ENCODE results near the gene NOTCH1.

The NOTCH1 gene

DNA sequence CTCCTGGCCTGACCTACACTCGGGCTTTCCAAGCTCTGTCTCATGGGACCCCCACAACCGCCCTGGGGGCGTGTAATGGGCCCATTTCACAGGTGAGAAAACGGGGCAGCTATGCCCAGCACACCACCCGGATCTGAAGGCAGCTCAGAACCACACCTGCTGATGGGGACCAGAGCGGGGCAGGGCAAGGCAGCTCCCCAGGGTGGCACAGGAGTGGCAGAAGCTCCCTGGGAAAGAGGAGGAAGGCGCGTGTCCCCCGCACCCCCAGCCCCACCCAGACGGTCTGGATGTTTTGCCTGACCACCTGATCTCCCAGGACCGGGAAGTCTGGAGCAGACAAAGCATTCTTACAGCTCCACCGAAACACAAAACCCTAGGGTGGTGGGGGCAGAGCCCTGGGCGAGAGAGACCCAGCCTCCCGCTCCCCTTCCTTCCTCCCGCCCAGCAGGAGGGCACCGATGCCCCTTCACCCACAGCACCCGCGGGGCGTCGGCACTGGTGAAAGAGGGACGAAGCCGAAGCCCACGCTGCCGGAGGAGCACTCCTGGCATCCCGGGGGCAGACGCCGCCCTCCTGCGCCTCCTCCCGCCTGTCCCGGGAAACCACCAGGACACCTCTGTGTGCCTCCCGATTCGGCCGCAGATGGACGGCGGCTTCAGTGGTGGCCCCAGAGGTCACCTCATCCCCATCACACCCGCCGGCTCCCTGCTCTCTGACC is 14.5 kb downstream of the NOTCH1 start:
- DNase-seq: peak in 1 of 2 experiments; percentile 28

DNA sequence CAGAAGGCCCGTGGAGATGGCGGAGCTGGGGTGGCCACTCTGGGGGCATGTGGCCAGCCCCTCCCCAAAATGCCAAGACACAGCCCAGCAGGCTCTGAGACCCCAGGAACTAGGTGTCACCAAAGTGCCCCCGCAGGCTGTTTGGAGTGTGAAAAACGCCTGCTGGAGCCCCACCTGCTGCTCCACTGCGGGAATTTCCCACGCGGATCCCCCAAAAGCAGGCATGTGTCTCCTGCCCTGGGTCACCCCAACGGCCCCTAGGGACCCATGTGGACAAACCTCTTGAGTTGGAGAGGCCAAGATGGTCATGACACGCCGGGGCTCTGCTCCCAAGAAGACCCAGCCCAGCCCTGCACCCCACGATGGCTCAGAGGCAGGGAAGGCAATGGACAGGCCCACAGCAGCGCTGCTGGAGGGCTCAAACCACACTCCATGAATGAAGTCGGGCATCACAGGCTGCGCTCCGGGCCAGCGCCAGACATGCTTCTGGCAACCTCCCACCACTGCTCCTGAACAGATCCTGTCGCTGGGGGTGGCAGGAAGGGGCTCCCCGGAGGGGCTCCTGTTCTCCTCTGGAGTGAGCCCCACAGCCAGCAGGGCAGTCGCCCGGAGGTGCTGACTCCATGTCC is 15.3 kb downstream of the NOTCH1 start:
- DNase-seq: no peak

GRCh38 chr9:136529516-136530460 is 16.1 kb downstream of the NOTCH1 start:
- peak in 1 of 2 experiments; percentile 34 for DNase-seq

GRCh38 chr9:136528716-136529341 is 17.0 kb downstream of the NOTCH1 start:
- no peak for DNase-seq

DNA sequence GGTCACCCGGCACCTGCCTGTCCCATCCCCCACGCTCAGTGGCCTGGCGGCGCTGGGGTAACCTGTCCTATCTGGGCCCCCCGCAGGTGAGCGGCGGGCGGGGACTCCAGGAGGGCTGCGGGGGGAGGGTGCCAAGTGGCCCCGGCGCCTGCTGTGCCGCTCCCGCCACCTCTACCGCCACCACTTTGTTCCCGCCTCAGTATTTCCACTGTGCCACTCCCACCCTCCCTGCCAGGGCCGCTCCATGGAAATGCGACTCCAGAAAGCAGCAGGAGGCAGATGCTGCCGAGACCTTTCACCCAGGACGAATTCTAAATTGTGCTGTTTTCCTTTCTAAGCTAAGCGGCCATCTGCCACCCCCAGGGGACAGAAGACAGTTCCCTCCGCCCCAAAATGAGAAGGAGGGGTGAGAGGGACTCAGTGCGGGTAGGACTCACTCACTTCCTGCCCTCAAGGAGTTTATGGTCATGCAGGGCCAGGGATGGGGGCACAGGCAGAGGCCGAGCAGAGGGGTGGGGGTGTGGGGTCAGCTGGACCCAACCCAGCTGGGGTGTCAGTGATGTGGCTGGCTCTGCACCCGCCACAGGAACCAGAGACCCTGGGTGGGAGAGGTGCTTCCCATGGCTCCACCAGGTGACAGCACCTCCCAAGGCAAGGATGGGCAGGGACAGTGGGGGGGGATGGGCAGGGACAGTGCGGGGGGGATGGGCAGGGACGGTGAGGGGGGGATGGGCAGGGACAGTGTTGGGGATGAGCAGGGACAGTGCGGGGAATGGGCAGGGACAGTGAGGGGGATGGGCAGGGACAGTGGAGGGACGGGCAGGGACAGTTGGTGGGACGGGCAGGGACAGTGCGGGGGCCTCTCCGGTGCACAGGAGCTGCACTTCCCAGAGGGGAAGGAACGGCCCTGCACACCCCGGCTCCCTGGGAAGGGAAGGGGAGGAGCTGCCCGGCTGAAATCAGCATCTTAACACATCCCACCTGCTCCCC is 17.8 kb downstream of the NOTCH1 start:
- peak; percentile 46 to 73 for DNase-seq

GRCh38 chr9:136527131-136527530 is 18.7 kb downstream of the NOTCH1 start:
- peak in 1 of 2 experiments; percentile 67 for DNase-seq

DNA sequence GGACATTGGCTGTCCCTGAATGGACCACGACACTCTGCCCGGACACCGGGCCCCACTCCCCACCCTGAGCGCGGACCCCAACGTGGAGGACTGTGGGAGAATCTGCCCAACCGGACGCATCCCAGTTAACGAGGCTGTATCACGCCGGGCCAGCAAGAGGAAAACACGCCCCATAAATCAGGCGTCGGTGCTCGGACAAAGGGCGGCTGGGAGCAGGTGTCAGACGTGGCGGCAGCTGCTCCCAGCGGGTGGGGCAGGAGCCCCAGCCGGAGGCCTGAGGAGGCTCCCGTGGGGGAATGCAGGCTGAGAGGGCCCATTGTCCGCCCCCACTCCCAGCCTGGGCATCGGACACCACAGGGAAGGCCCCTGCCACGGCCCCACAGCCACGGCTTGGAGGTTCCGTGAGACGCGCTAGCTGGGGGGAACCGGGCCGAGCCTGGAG is 19.2 kb downstream of the NOTCH1 start:
- peak; percentile 50 to 88 for DNase-seq

DNA sequence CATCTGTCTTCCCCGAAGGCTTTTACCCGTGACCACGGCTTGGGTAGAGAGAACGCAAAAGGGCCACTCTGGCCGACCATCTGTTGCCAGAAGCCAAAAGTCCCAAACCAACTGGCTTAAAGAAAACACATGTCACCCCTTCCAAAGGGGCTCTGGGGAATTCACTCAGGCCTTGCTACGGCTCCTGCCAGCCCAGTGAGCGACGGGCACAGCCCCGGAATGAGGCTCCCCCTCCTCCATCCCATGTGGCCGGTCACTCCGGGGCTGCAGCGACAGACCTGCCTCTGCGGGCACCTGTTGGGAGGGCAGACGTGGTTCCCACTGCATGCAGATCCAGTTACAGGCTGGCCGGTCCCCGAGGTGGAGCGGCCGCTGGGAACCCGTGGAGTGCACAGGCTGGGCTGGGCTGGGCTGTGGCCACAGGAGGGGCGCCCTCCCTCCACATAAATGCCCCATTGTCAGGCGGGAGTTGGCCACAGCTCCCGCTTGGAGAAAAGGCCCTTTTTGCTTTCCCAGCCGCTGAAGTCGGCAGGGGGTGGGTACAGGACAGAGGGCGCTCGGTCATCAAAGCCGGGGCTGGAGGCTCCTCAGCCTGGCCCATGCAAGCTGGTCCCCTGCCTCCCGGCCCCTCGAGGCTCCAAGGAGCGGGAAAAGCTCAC is 19.9 kb downstream of the NOTCH1 start:
- peak in 1 of 2 experiments; percentile 65 for DNase-seq

DNA sequence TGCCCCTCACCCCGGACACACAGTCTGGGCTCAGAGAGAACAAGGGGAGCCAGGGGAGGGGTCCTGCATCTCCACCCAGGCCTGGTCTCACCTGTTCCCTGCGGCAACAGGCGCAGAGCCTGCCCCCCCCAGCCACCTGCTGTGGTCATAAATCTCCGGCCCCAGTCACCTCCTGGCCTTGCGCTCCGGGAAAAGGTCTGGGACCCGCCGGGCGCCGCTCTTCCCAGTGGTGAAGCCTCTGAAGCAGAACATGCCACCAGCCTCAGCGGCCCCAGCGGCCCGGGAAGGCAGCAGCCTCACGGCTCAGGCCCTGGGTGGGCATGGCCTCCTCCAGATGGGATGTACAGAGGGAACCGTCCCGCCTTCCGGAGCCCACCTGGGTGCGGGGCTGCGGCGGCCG is 20.6 kb downstream of the NOTCH1 start:
- DNase-seq: peak in 1 of 2 experiments; percentile 48

- no peak for DNase-seq
Measured at GRCh38 chr9:136522314-136523237, 23.3 kb downstream of the NOTCH1 start.

DNA sequence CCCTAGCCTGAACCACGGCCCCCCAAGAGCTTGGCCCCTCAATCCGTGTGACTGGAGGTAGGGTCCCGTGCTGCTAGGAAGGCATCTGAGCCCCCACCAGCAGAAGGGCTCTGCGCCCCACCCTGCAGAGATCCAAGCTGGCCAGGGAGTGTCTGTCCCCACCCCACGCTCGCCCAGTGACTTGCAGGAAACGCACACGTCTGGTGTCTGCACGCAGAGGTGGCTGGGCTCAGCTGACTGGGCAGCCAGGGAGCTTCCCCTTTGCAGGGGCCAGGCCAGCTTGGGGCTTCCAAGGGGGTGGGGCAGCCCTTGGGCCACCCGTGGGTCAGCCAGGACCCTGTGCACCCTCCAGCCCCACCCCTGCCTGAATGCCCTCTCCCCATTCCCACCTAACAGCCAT is 24.3 kb downstream of the NOTCH1 start:
- DNase-seq: no peak

DNA sequence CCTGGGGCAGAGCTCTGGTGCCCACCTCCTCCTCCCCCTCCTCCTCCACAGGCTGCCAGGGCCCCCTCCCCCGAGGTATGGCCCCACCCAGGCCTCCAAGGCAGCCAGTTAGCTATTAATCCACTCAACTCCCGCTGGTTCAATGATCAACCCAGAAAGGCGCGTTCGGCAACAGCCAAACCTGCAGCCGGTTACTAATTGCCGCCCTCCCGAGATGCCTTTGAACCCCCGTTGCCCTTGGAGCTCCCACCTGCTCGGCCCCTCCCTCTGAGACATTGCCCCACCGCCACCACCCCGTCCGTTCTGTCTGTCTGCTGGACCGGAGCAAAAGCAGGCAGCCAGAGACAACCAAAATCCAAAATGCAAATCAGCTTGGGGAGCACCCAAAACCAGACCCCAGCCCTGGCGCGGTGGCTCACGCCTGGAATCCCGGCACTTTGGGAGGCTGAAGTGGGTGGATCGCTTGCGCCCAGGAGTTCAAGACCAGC is 25.8 kb downstream of the NOTCH1 start:
- peak; percentile 56 to 87 for DNase-seq

- no peak for DNase-seq
Measured at GRCh38 chr9:136519263-136520052, 26.4 kb downstream of the NOTCH1 start.

GRCh38 chr9:136518623-136519022 is 27.2 kb downstream of the NOTCH1 start:
- DNase-seq: no peak

DNA sequence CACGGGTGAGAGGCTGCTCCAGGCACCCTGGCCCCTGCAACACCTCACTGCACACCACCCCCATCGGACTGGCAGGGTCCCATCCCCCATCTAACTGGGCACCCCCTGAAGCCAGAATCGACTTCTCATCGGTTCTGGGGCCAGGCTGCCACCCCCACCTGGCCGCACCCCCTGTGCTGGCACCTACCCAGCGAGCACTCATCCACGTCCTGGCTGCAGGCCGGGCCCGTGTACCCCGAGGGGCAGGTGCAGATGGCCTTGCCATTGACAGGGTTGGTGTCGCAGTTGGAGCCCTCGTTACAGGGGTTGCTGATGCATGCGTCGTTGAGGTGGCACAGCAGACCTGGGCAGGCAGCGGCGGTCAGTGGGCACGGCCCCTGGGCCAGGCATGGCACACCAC is 27.9 kb downstream of the NOTCH1 start:
- no peak for DNase-seq

DNA sequence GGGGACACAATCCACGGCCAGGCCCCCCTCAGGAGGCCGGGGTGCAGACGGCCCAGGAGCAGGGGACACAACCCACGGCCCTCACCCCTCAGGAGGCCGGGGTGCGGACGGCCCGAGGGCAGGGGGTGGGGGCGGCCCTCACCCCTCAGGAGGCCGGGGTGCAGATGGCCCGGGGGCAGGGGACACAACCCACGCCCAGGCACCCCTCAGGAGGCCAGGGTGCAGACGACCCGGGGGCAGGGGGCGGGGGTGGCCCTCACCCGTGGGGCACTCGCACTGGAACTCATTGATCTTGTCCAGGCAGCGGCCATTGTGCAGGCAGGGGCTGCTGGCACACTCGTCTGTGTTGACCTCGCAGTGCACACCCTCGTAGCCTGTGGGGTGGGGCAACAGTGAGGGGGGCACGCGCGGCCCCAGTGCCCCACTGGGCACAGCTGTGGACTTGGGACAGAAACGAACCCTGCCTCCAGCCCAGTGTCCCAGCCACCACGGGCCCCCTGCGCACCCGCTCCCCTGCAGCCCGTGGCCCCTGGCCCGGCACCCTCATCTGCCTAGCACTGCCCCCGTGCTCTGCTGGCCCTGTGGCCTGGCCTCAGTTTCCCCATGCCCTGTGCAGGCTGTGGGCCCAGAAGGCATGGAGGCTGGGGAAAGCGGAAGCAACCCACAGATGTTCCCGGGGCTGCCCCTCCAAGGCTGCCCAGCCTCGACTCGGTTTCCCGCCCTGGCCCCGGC is 28.7 kb downstream of the NOTCH1 start:
- no peak for DNase-seq

DNA sequence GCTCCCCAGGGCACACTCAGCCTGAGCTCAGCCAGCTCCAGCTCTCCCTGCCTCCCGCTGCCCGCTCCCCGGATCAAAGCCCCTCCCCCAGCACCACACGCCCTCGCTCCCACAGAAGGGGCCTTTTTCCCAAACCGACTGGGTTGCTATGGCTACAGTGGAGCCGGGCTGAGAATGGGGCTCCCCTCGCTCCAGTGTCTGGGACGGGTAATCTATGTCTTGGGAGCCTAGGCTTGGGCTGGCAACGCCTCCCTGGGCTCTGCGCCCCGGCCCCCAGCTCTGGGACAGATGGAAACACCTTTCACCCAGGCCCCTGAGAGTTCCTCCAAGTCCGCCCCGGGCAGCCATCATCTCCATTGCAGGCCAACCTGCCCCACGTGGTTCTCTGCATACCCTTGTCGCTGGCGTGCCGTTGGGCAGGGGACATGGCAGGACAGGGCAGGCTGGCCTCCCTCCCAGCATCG is 29.6 kb downstream of the NOTCH1 start:
- no peak for DNase-seq

- no peak for DNase-seq
Measured at GRCh38 chr9:136515276-136515675, 30.6 kb downstream of the NOTCH1 start.
